Measurements from ENCODE around the gene ZFP36. TPM values are rescaled to one million over a fixed set of nuclear protein-coding genes. Genes with fewer than 3 reads are reported as not detected.

The ZFP36 gene
- total RNA-seq, 4 donors from 2014 or later, result 125 to 274 (median 178) TPM

- no peak for DNase-seq (ENCODE audit: low spot score in 2 of 2)
- H3K4me3 ChIP-seq, result peak overlapping the region; percentile 71 to 97 (median 82)
- 0% methylated on average over 2 of the region's 2 CpGs for WGBS, 2 donors
- TF ChIP-seq POLR2A (IDR thresholded peaks at IDR 0.05) (no peak), EP300 (IDR thresholded peaks at IDR 0.05) (no peak), CTCF (IDR thresholded peaks at IDR 0.05) (no peak)
- H3K36me3 ChIP-seq, result peaks cover 0 to 33% (median 11%) of the 10 kb centered on the region in 3 donors
- peaks cover 0 to 44% (median 28%) of the 10 kb centered on the region in 4 donors for H3K4me1 ChIP-seq
- peak overlapping the region; percentile 40 to 97 (median 88) for H3K27ac ChIP-seq
- H3K9me3 ChIP-seq, result no peaks in the 10 kb centered on the region
- no peaks in the 10 kb centered on the region for H3K27me3 ChIP-seq
Observed at GRCh38 chr19:39436350-39436716, 29.7 kb downstream of the ZFP36 start.

- no peak overlapping the region for H3K4me3 ChIP-seq
- 80 to 89% methylated on average over 9 of the region's 9 CpGs for WGBS, 2 donors
- H3K4me1 ChIP-seq, result peaks cover 0 to 38% (median 27%) of the 10 kb centered on the region in 4 donors
- H3K36me3 ChIP-seq, result peaks cover 0 to 12% (median 9%) of the 10 kb centered on the region in 3 donors
- TF ChIP-seq CTCF (IDR thresholded peaks at IDR 0.05) (no peak), EP300 (IDR thresholded peaks at IDR 0.05) (no peak), POLR2A (IDR thresholded peaks at IDR 0.05) (no peak)
- no peak overlapping the region for H3K27ac ChIP-seq
- no peaks in the 10 kb centered on the region for H3K27me3 ChIP-seq
- no peak for DNase-seq (ENCODE audit: low spot score in 2 of 2)
- H3K9me3 ChIP-seq, result no peaks in the 10 kb centered on the region
Observed at GRCh38 chr19:39438270-39438934, 31.8 kb downstream of the ZFP36 start.

GRCh38 chr19:39444598-39445195, 38.0 kb downstream of the ZFP36 start:
- TF ChIP-seq EP300 (IDR thresholded peaks at IDR 0.05), result no peak
- H3K4me3 ChIP-seq, result peak overlapping the region; percentile 74 to 91 (median 78)
- 6 to 8% methylated on average over 17 of the region's 17 CpGs for WGBS, 2 donors
- peaks cover 7 to 48% (median 30%) of the 10 kb centered on the region in 4 donors for H3K4me1 ChIP-seq
- peak overlapping the region; percentile 89 to 98 (median 96) for H3K27ac ChIP-seq
- no peak for DNase-seq (ENCODE audit: low spot score in 2 of 2)
- H3K36me3 ChIP-seq, result peaks cover 0 to 16% (median 2%) of the 10 kb centered on the region in 3 donors
- H3K9me3 ChIP-seq, result no peaks in the 10 kb centered on the region
- no peaks in the 10 kb centered on the region for H3K27me3 ChIP-seq

- H3K4me1 ChIP-seq, result peaks cover 7 to 45% (median 30%) of the 10 kb centered on the region in 4 donors
- DNase-seq (ENCODE audit: low spot score in 2 of 2), result peak; percentile 94
- H3K27me3 ChIP-seq, result no peaks in the 10 kb centered on the region
- peak within 1 kb of the TSS; percentile 74 to 91 (median 78) for H3K4me3 ChIP-seq
- H3K36me3 ChIP-seq, result peaks cover under 1 to 16% (median 2%) of the 10 kb centered on the region in 3 donors
- TF ChIP-seq POLR2A (IDR thresholded peaks at IDR 0.05), result peak; percentile 94 to 95
- TF ChIP-seq EP300 (IDR thresholded peaks at IDR 0.05), result peak; percentile 85 to 100
- peak in 1 of 5 experiments; percentile 53 for TF ChIP-seq CTCF (IDR thresholded peaks at IDR 0.05)
- H3K9me3 ChIP-seq, result no peaks in the 10 kb centered on the region
- 0 to 1% methylated on average over 58 to 68 of the region's 68 CpGs for WGBS, 2 donors
- H3K27ac ChIP-seq, result peak within 1 kb of the TSS; percentile 89 to 98 (median 96)
Observed at GRCh38 chr19:39445196-39446111, 38.8 kb downstream of the ZFP36 start, which contains the start of gene SUPT5H. TSS of gene SUPT5H (plus strand) at chr19:39445582. CDS start at chr19:39445891, 309 bp downstream.

GRCh38 chr19:39446365-39447084, 39.9 kb downstream of the ZFP36 start:
- no peak for DNase-seq (ENCODE audit: low spot score in 2 of 2)
- Histone ChIP-seq H3K4me3 (peak overlapping the region; percentile 74 to 91 (median 78)), H3K27me3 (no peaks in the 10 kb centered on the region), H3K36me3 (peaks cover 2 to 16% (median 3%) of the 10 kb centered on the region in 3 donors), H3K4me1 (peaks cover 7 to 44% (median 31%) of the 10 kb centered on the region in 4 donors), H3K9me3 (no peaks in the 10 kb centered on the region), H3K27ac (peak overlapping the region in 2 of 4 donors; percentile 94 to 98)
- TF ChIP-seq POLR2A (IDR thresholded peaks at IDR 0.05) (no peak), CTCF (IDR thresholded peaks at IDR 0.05) (no peak), EP300 (IDR thresholded peaks at IDR 0.05) (no peak)
- 85 to 86% methylated on average over 16 of the region's 16 CpGs for WGBS, 2 donors
